ENCODE results near the gene CHRNG.
"Not testable (repeated sequence)": the region's sequence is repeated elsewhere in the genome, so short reads cannot be mapped to it uniquely, and the experiment has no call there.

CHRNG gene

GRCh38 chr2:232545511-232546375 is 6.3 kb downstream of the CHRNG start:
- DNase-seq (ENCODE audit: low spot score), result no peak

GRCh38 chr2:232547991-232548390 is 8.5 kb downstream of the CHRNG start:
- DNase-seq (ENCODE audit: low spot score), result no peak

GRCh38 chr2:232549655-232550353 is 10.3 kb downstream of the CHRNG start:
- DNase-seq (ENCODE audit: low spot score), result no peak

- DNase-seq (ENCODE audit: low spot score), result peak; percentile 91
Observed at GRCh38 chr2:232550354-232551249, 11.1 kb downstream of the CHRNG start, which contains the start of the genes EIF4E2 and TIGD1. Gene EIF4E2 (plus strand): TSS chr2:232550689. CDS start chr2:232550725, 36 bp downstream. Gene TIGD1 (minus strand): TSS chr2:232550557. CDS start chr2:232549882, 675 bp downstream.

- no peak for DNase-seq (ENCODE audit: low spot score)
Observed at GRCh38 chr2:232551250-232551638, 11.8 kb downstream of the CHRNG start.

- DNase-seq (ENCODE audit: low spot score), result no peak
Observed at GRCh38 chr2:232551776-232552175, 12.3 kb downstream of the CHRNG start.

GRCh38 chr2:232556426-232556825 is 16.9 kb downstream of the CHRNG start:
- DNase-seq (ENCODE audit: low spot score), result no peak

- DNase-seq (ENCODE audit: low spot score), result no peak
Observed at GRCh38 chr2:232562515-232563151, 23.1 kb downstream of the CHRNG start.

GRCh38 chr2:232563580-232563979 is 24.1 kb downstream of the CHRNG start:
- no peak for DNase-seq (ENCODE audit: low spot score)

GRCh38 chr2:232567721-232568120 is 28.2 kb downstream of the CHRNG start:
- no peak for DNase-seq (ENCODE audit: low spot score)

- DNase-seq (ENCODE audit: low spot score), result no peak
Observed at GRCh38 chr2:232568161-232568560, 28.7 kb downstream of the CHRNG start.

GRCh38 chr2:232569541-232569940 is 30.0 kb downstream of the CHRNG start:
- DNase-seq (ENCODE audit: low spot score), result no peak

GRCh38 chr2:232570481-232570880 is 31.0 kb downstream of the CHRNG start:
- not testable (repeated sequence) for DNase-seq (ENCODE audit: low spot score)

- DNase-seq (ENCODE audit: low spot score), result peak; percentile 22
Observed at GRCh38 chr2:232571026-232571474, 31.6 kb downstream of the CHRNG start.

- no peak for DNase-seq (ENCODE audit: low spot score)
Observed at GRCh38 chr2:232573042-232573441, 33.5 kb downstream of the CHRNG start.

GRCh38 chr2:232573771-232574435 is 34.4 kb downstream of the CHRNG start:
- DNase-seq (ENCODE audit: low spot score), result no peak

- no peak for DNase-seq (ENCODE audit: low spot score)
Observed at GRCh38 chr2:232574674-232575403, 35.3 kb downstream of the CHRNG start.

GRCh38 chr2:232575404-232575746 is 35.9 kb downstream of the CHRNG start:
- no peak for DNase-seq (ENCODE audit: low spot score)

- DNase-seq (ENCODE audit: low spot score), result no peak
Observed at GRCh38 chr2:232576995-232577394, 37.5 kb downstream of the CHRNG start.

GRCh38 chr2:232577841-232578240 is 38.3 kb downstream of the CHRNG start:
- DNase-seq (ENCODE audit: low spot score), result no peak
